H9 (cell line): ENCODE data around the gene B4GALNT2. TPM values are rescaled to one million over a fixed set of nuclear protein-coding genes. Genes with fewer than 3 reads are reported as not detected.

Source experiments
- DNase-seq: peaks from one replicate; pipeline ENCODE4 v3.0.0-alpha.2; 2017
- H2AFZ ChIP-seq: one replicate; pipeline ENCODE4 v1.6.1; 2013; ENCODE audit warnings: mild to moderate bottlenecking, low read length, control low read depth, moderate library complexity
- H2AK5ac ChIP-seq: 2 replicates; pipeline ENCODE4 v1.6.1; 2013; ENCODE audit warnings: low read length, control low read depth, mixed read lengths; ENCODE audit not compliant: insufficient read length
- H2BK120ac ChIP-seq: one replicate; pipeline ENCODE4 v1.6.1; 2013; ENCODE audit warnings: low read depth, mild to moderate bottlenecking, low read length, control low read depth, inconsistent platforms; ENCODE audit not compliant: poor library complexity, severe bottlenecking
- H2BK12ac ChIP-seq: 2 replicates; pipeline ENCODE4 v1.6.1; 2013; ENCODE audit warnings: low read length, control low read depth, mixed read lengths, low read depth; ENCODE audit not compliant: insufficient read length
- H2BK15ac ChIP-seq: 2 replicates; pipeline ENCODE4 v1.6.1; 2013; ENCODE audit warnings: low read depth, low read length, control low read depth
- H2BK20ac ChIP-seq: one replicate; pipeline ENCODE4 v1.6.1; 2013; ENCODE audit warnings: low read depth, mild to moderate bottlenecking, low read length, control low read depth, inconsistent platforms; ENCODE audit not compliant: poor library complexity, severe bottlenecking
- H2BK5ac ChIP-seq: 2 replicates; pipeline ENCODE4 v1.6.1; 2013; ENCODE audit warnings: low read length, control low read depth, mixed read lengths; ENCODE audit not compliant: insufficient read length
- H3K14ac ChIP-seq: 2 replicates; pipeline ENCODE4 v1.6.1; 2013; ENCODE audit warnings: low read length, control low read depth; ENCODE audit not compliant: insufficient read depth
- H3K18ac ChIP-seq: 2 replicates; pipeline ENCODE4 v1.6.1; 2013; ENCODE audit warnings: low read depth, mild to moderate bottlenecking, mixed read lengths, low read length, control low read depth; ENCODE audit not compliant: insufficient read length
- H3K23ac ChIP-seq: 2 replicates; pipeline ENCODE4 v1.6.1; 2013; ENCODE audit warnings: low read length, control low read depth, mixed read lengths, low read depth; ENCODE audit not compliant: insufficient read length
- H3K23me2 ChIP-seq: 2 replicates; pipeline ENCODE4 v1.6.1; 2013; ENCODE audit warnings: low read depth, mild to moderate bottlenecking, mixed read lengths, low read length, control low read depth; ENCODE audit not compliant: insufficient read length, poor library complexity, severe bottlenecking
- H3K27ac ChIP-seq: 2 replicates; pipeline ENCODE4 v1.5.1; 2013; ENCODE audit warnings: low read length, control low read depth, mixed read lengths, low read depth; ENCODE audit not compliant: insufficient read length
- H3K27me3 ChIP-seq: 2 replicates; pipeline ENCODE4 v1.6.1; 2013; ENCODE audit warnings: low read length, control low read depth, inconsistent platforms; ENCODE audit not compliant: insufficient read depth
- H3K4ac ChIP-seq: 2 replicates; pipeline ENCODE4 v1.6.1; 2013; ENCODE audit warnings: low read depth, mild to moderate bottlenecking, control low read depth, inconsistent platforms, low read length, moderate library complexity
- H3K4me1 ChIP-seq: 2 replicates; pipeline ENCODE4 v1.6.1; 2013; ENCODE audit warnings: low read length, control low read depth, inconsistent platforms; ENCODE audit not compliant: insufficient read depth
- H3K4me2 ChIP-seq: 2 replicates; pipeline ENCODE4 v1.6.1; 2013; ENCODE audit warnings: low read length, control low read depth, mixed read lengths; ENCODE audit not compliant: insufficient read length, insufficient read depth
- H3K56ac ChIP-seq: 2 replicates; pipeline ENCODE4 v1.6.1; 2013; ENCODE audit warnings: low read depth, mild to moderate bottlenecking, mixed read lengths, low read length, control low read depth; ENCODE audit not compliant: insufficient read length
- H3K79me1 ChIP-seq: 2 replicates; pipeline ENCODE4 v1.6.1; 2013; ENCODE audit warnings: low read depth, mild to moderate bottlenecking, moderate library complexity, low read length, control low read depth, inconsistent platforms; ENCODE audit not compliant: insufficient read depth, poor library complexity, severe bottlenecking
- H3K79me2 ChIP-seq: 2 replicates; pipeline ENCODE4 v1.6.1; 2013; ENCODE audit warnings: low read length, control low read depth, inconsistent platforms; ENCODE audit not compliant: insufficient read depth
- H3K9ac ChIP-seq: 2 replicates; pipeline ENCODE4 v1.6.1; 2013; ENCODE audit warnings: low read length, control low read depth, mixed read lengths; ENCODE audit not compliant: insufficient read length; ENCODE audit errors: extremely low read depth
- H3K9me3 ChIP-seq: one replicate; pipeline ENCODE4 v1.6.1; 2013; ENCODE audit warnings: low read depth, low read length, inconsistent platforms; ENCODE audit not compliant: control insufficient read depth
- H3T11ph ChIP-seq: one replicate; pipeline ENCODE4 v1.6.1; 2013; ENCODE audit warnings: mild to moderate bottlenecking, low read length, control low read depth, inconsistent platforms
- H4K20me1 ChIP-seq: one replicate; pipeline ENCODE4 v1.6.1; 2013; ENCODE audit not compliant: control insufficient read depth, insufficient read length, insufficient read depth
- H4K5ac ChIP-seq: 2 replicates; pipeline ENCODE4 v1.6.1; 2013; ENCODE audit warnings: low read depth, mild to moderate bottlenecking, mixed read lengths, low read length, control low read depth; ENCODE audit not compliant: insufficient read length
- H4K8ac ChIP-seq: replicated peaks from 2 replicates; pipeline ENCODE4 v1.6.1; 2013; ENCODE audit warnings: low read length, control low read depth, mixed read lengths, low read depth; ENCODE audit not compliant: insufficient read length
- H4K91ac ChIP-seq: 2 replicates; pipeline ENCODE4 v1.6.1; 2013; ENCODE audit warnings: low read depth, mild to moderate bottlenecking, moderate library complexity, mixed read lengths, low read length, control low read depth; ENCODE audit not compliant: insufficient read length
- H3K27ac Mint-ChIP-seq, 3 experiments: 2 replicates in 2 of 3; 3 replicates in 1 of 3; pipeline ENCODE4 v1.8.0; 2020 to 2021; ENCODE audit warnings: mixed read lengths in 3 of 3, mild to moderate bottlenecking in 1 of 3, moderate library complexity in 1 of 3
- H3K27me3 Mint-ChIP-seq: 2 replicates; pipeline ENCODE4 v1.8.0; 2021; ENCODE audit warnings: low read depth, mild to moderate bottlenecking, moderate library complexity, mixed read lengths
- H3K36me3 Mint-ChIP-seq, 3 experiments: 2 replicates in 2 of 3; 3 replicates in 1 of 3; pipeline ENCODE4 v1.8.0; 2020 to 2021; ENCODE audit warnings: low read depth in 3 of 3, mixed read lengths in 3 of 3; ENCODE audit not compliant: insufficient read depth in 1 of 3
- H3K4me1 Mint-ChIP-seq, 2 experiments: 2 replicates each; pipeline ENCODE4 v1.8.0; 2020; ENCODE audit warnings: mixed read lengths in 2 of 2
- H3K4me3 Mint-ChIP-seq, 2 experiments: 2 replicates in 1 of 2; 3 replicates in 1 of 2; pipeline ENCODE4 v1.8.0; 2020 to 2021; ENCODE audit warnings: mild to moderate bottlenecking in 2 of 2, mixed read lengths in 2 of 2, moderate library complexity in 1 of 2
- H3K9me3 Mint-ChIP-seq, 2 experiments: 2 replicates in 1 of 2; 3 replicates in 1 of 2; pipeline ENCODE4 v1.8.0; 2020; ENCODE audit warnings: mild to moderate bottlenecking in 2 of 2, mixed read lengths in 2 of 2, moderate library complexity in 1 of 2
- CTCF ChIP-seq: fragments of 200-600 bp; sonication (generic); conservative IDR thresholded peaks from 3 replicates; pipeline ENCODE4 v1.8.0; 2021; ENCODE audit warnings: antibody characterized with exemption, mild to moderate bottlenecking
- WGBS: extraction: QIAGEN DNeasy Blood & Tissue Kit; methylation state at CpG from one replicate; pipeline ENCODE4 v1.1.7; 2013; ENCODE audit warnings: missing lambda C conversion rate, low lambda C conversion rate, mixed read lengths; ENCODE audit not compliant: insufficient read length; ENCODE audit errors: extremely low coverage; 5-methylcytosine and 5-hydroxymethylcytosine counted together
- total RNA-seq: library from RNA; stranded (reverse); gene quantifications from 2 replicates; pipeline ENCODE4 v1.2.1, GENCODE V29; 2021

B4GALNT2 gene
- total RNA-seq, 1 experiment from 2014 or later: not detected

- no peak overlapping the region for H3K18ac ChIP-seq
- no CpG with 5 or more reads among the region's 4 CpGs for WGBS
- H3K9me3 ChIP-seq: no peaks in the 10 kb centered on the region
- H3K56ac ChIP-seq: no peak overlapping the region
- no peaks in the 10 kb centered on the region for H4K20me1 ChIP-seq
- H3K79me1 ChIP-seq: no peaks in the 10 kb centered on the region
- no peak overlapping the region for H3K4me2 ChIP-seq
- H3K9ac ChIP-seq: no peak overlapping the region
- H3K4ac ChIP-seq: no peak overlapping the region
- no peak overlapping the region for H3T11ph ChIP-seq
- no peaks in the 10 kb centered on the region for H3K79me2 ChIP-seq
- no peak overlapping the region for H3K14ac ChIP-seq
- no peak overlapping the region for H4K5ac ChIP-seq
- no peaks in the 10 kb centered on the region; the same call in 1 of the 2 replicates for H3K27me3 ChIP-seq
- no peak for TF ChIP-seq CTCF
- H3K27me3 Mint-ChIP-seq: peaks cover 8% of the 10 kb centered on the region; the same call in 1 of the 2 replicates
- no peak overlapping the region for H4K8ac ChIP-seq
- H3K4me1 Mint-ChIP-seq: peaks cover 22 to 23% of the 10 kb centered on the region in 2 experiments
- H4K91ac ChIP-seq: no peak overlapping the region
- no peak overlapping the region for H3K4me3 Mint-ChIP-seq
- H2AFZ ChIP-seq: no peak overlapping the region
- DNase-seq: no peak
- no peak overlapping the region for H2BK120ac ChIP-seq
- no peak overlapping the region for H3K23ac ChIP-seq
- no peak overlapping the region for H2BK20ac ChIP-seq
- H3K9me3 Mint-ChIP-seq: peaks cover 0 to 10% of the 10 kb centered on the region in 2 experiments; a peak in 4 of 5 replicates
- H2BK15ac ChIP-seq: no peak overlapping the region
- H2BK12ac ChIP-seq: no peak overlapping the region
- no peak overlapping the region for H2BK5ac ChIP-seq
- H3K36me3 Mint-ChIP-seq: no peaks in the 10 kb centered on the region; a peak in 3 of 7 replicates
- no peaks in the 10 kb centered on the region for H3K23me2 ChIP-seq
- no peak overlapping the region for H2AK5ac ChIP-seq
- H3K27ac Mint-ChIP-seq: no peak overlapping the region
- no peak overlapping the region for H3K27ac ChIP-seq
- H3K4me1 ChIP-seq: peaks cover 8% of the 10 kb centered on the region; the same call in 1 of the 2 replicates
Measured at GRCh38 chr17:49111934-49112333, 20.6 kb upstream of the B4GALNT2 start.
